Keratinocyte (primary cell): ENCODE measurements around the gene RUNX1.

Experiments used
- EZH2 ChIP-seq: IDR thresholded peaks from one replicate; pipeline ENCODE4 v1.6.1; 2012; ENCODE audit warnings: inconsistent platforms, mild to moderate bottlenecking, low read length, moderate library complexity
- TF ChIP-seq, protein P1 (sequence below), 3 experiments: IDR thresholded peaks in 1 of 3; conservative IDR thresholded peaks in 1 of 3; optimal IDR thresholded peaks in 1 of 3; 2 replicates in 2 of 3; 3 replicates in 1 of 3; pipeline versions ENCODE3 to v1.5.1; 2011; ENCODE audit warnings: low read length in 3 of 3, mild to moderate bottlenecking in 3 of 3, moderate library complexity in 2 of 3, control low read depth in 1 of 3, inconsistent platforms in 1 of 3; ENCODE audit not compliant: insufficient read depth in 2 of 3; ENCODE audit errors: extremely low read depth in 1 of 3

DNA sequence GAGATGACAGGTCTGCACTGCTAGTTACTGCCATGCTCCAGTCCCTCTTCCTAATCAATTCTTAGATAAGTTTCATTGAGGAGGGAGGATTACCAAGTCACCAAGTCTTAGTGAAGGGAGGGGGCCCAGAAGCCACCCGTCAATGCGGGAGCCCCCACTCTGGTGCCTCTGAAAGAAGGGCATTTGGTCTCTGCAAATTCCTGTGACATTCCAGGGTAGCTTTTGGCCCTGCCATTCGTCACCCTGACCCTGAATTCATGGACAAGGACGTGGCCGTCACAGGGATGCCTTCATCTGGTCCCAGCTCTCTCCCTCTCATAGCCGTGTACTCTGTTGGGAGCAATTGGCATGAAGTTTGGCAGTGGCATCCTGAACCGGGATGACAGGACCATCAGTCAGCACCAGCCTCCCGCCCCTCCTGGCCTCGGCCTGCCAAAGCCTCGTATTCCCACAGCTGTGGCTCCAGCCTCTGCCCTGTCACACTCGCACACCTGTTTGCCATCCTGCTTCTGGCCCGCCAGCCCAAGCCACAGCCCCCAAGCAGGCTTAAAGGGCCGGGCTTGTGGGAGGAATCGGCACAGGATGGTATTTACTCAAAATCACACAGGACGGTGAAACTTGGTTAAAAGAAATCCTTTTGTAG lies 229.6 kb downstream of the RUNX1 start:
- TF ChIP-seq, protein P1, sequence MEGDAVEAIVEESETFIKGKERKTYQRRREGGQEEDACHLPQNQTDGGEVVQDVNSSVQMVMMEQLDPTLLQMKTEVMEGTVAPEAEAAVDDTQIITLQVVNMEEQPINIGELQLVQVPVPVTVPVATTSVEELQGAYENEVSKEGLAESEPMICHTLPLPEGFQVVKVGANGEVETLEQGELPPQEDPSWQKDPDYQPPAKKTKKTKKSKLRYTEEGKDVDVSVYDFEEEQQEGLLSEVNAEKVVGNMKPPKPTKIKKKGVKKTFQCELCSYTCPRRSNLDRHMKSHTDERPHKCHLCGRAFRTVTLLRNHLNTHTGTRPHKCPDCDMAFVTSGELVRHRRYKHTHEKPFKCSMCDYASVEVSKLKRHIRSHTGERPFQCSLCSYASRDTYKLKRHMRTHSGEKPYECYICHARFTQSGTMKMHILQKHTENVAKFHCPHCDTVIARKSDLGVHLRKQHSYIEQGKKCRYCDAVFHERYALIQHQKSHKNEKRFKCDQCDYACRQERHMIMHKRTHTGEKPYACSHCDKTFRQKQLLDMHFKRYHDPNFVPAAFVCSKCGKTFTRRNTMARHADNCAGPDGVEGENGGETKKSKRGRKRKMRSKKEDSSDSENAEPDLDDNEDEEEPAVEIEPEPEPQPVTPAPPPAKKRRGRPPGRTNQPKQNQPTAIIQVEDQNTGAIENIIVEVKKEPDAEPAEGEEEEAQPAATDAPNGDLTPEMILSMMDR (optimal IDR thresholded peaks at IDR 0.05 in 1 of 3, IDR thresholded peaks at IDR 0.05 in 1 of 3, conservative IDR thresholded peaks at IDR 0.05 in 1 of 3; ENCODE audit: extremely low read depth in 1 of 3, insufficient read depth in 2 of 3, low read length in 3 of 3): no peak
- TF ChIP-seq EZH2: no peak
